ENCODE results near the gene GLMN. TPM values are rescaled to one million over a fixed set of nuclear protein-coding genes. Genes with fewer than 3 reads are reported as not detected.

The GLMN gene
- total RNA-seq, 1 donor from 2014 or later, result 29.7 TPM

GRCh38 chr1:92323473-92324453, 25.0 kb upstream of the GLMN start:
- Mint-ChIP-seq H3K27me3 (ENCODE audit: insufficient read depth) (no peaks in the 10 kb centered on the region), H3K36me3 (ENCODE audit: low read depth) (peaks cover 60% of the 10 kb centered on the region), H3K9me3 (peaks cover 30% of the 10 kb centered on the region), H3K27ac (peak overlapping the region; percentile 85), H3K4me1 (ENCODE audit: low read depth) (peaks cover 47% of the 10 kb centered on the region), H3K4me3 (peak overlapping the region; percentile 76)
- DNase-seq (ENCODE audit: low spot score), result no peak
- intact Hi-C loops (cut with micrococcal nuclease), result loop anchor here (1.0 kb wide), 1 partner anchor 7 kb away; no protein-coding TSS in a partner anchor

- no peak for DNase-seq (ENCODE audit: low spot score)
- Mint-ChIP-seq H3K27me3 (ENCODE audit: insufficient read depth) (no peaks in the 10 kb centered on the region), H3K27ac (peak overlapping the region; percentile 91), H3K9me3 (peaks cover 9% of the 10 kb centered on the region), H3K36me3 (ENCODE audit: low read depth) (peaks cover 31% of the 10 kb centered on the region), H3K4me3 (peak overlapping the region; percentile 66), H3K4me1 (ENCODE audit: low read depth) (peaks cover 68% of the 10 kb centered on the region)
- intact Hi-C loops (cut with micrococcal nuclease), result loop anchor here (2.0 to 10.0 kb wide), 3 partner anchors 15 to 647 kb away; partner anchors contain the start of genes DIPK1A and RPL5
These were observed 19.2 kb upstream of the GLMN start for GRCh38 chr1:92317836-92318493.

- Mint-ChIP-seq H3K4me1 (ENCODE audit: low read depth) (peaks cover 75% of the 10 kb centered on the region), H3K4me3 (peak overlapping the region; percentile 57), H3K36me3 (ENCODE audit: low read depth) (peaks cover 37% of the 10 kb centered on the region), H3K27ac (peak overlapping the region; percentile 82), H3K9me3 (peaks cover 9% of the 10 kb centered on the region), H3K27me3 (ENCODE audit: insufficient read depth) (no peaks in the 10 kb centered on the region)
- intact Hi-C loops (cut with micrococcal nuclease), result loop anchor here (1.0 to 10.0 kb wide), 8 partner anchors 8 to 649 kb away; partner anchors contain the start of genes DIPK1A and RPL5
- peak; percentile 59 for DNase-seq (ENCODE audit: low spot score)
These were observed 17.2 kb upstream of the GLMN start for GRCh38 chr1:92315766-92316599.

- intact Hi-C loops (cut with micrococcal nuclease), result loop anchor here (1.0 to 10.0 kb wide), 3 partner anchors 16 to 651 kb away; partner anchors contain the start of genes DIPK1A and GLMN
- DNase-seq (ENCODE audit: low spot score), result no peak
- H3K36me3 Mint-ChIP-seq (ENCODE audit: low read depth), result peaks cover 38% of the 10 kb centered on the region
- H3K27ac Mint-ChIP-seq, result peak overlapping the region; percentile 87
- H3K27me3 Mint-ChIP-seq (ENCODE audit: insufficient read depth), result no peaks in the 10 kb centered on the region
- H3K9me3 Mint-ChIP-seq, result peaks cover 9% of the 10 kb centered on the region
- H3K4me1 Mint-ChIP-seq (ENCODE audit: low read depth), result peaks cover 76% of the 10 kb centered on the region
- H3K4me3 Mint-ChIP-seq, result peak overlapping the region; percentile 60
These were observed 15.2 kb upstream of the GLMN start for GRCh38 chr1:92314024-92314423.

GRCh38 chr1:92310185-92310597, 11.4 kb upstream of the GLMN start:
- Mint-ChIP-seq H3K4me3 (no peak overlapping the region), H3K9me3 (peaks cover 9% of the 10 kb centered on the region), H3K27me3 (ENCODE audit: insufficient read depth) (no peaks in the 10 kb centered on the region), H3K4me1 (ENCODE audit: low read depth) (peaks cover 42% of the 10 kb centered on the region), H3K27ac (no peak overlapping the region), H3K36me3 (ENCODE audit: low read depth) (peaks cover 41% of the 10 kb centered on the region)
- intact Hi-C loops (cut with micrococcal nuclease), result loop anchor here (1.0 to 10.0 kb wide), 6 partner anchors 11 to 655 kb away; partner anchors contain the start of genes DIPK1A and RPAP2
- no peak for DNase-seq (ENCODE audit: low spot score)

GRCh38 chr1:92307980-92308379, 9.2 kb upstream of the GLMN start:
- H3K4me1 Mint-ChIP-seq (ENCODE audit: low read depth), result peaks cover 27% of the 10 kb centered on the region
- intact Hi-C loops (cut with micrococcal nuclease), result no loop called here

GRCh38 chr1:92306020-92306419, 7.2 kb upstream of the GLMN start:
- intact Hi-C loops (cut with micrococcal nuclease), result no loop called here
- Mint-ChIP-seq H3K27me3 (ENCODE audit: insufficient read depth) (no peaks in the 10 kb centered on the region), H3K9me3 (no peaks in the 10 kb centered on the region), H3K4me1 (ENCODE audit: low read depth) (peaks cover 15% of the 10 kb centered on the region), H3K27ac (no peak overlapping the region), H3K4me3 (no peak overlapping the region), H3K36me3 (ENCODE audit: low read depth) (peaks cover 30% of the 10 kb centered on the region)
- DNase-seq (ENCODE audit: low spot score), result no peak

More at GRCh38 chr1:92307980-92308379, 9.2 kb upstream of the GLMN start:
- no peak for DNase-seq (ENCODE audit: low spot score)
- no peaks in the 10 kb centered on the region for H3K27me3 Mint-ChIP-seq (ENCODE audit: insufficient read depth)
- no peak overlapping the region for H3K27ac Mint-ChIP-seq
- H3K9me3 Mint-ChIP-seq, result no peaks in the 10 kb centered on the region
- peaks cover 38% of the 10 kb centered on the region for H3K36me3 Mint-ChIP-seq (ENCODE audit: low read depth)
- H3K4me3 Mint-ChIP-seq, result no peak overlapping the region

- no peaks in the 10 kb centered on the region for H3K27me3 Mint-ChIP-seq (ENCODE audit: insufficient read depth)
- no peak overlapping the region for H3K4me3 Mint-ChIP-seq
- H3K36me3 Mint-ChIP-seq (ENCODE audit: low read depth), result peaks cover 26% of the 10 kb centered on the region
- peaks cover 37% of the 10 kb centered on the region for H3K4me1 Mint-ChIP-seq (ENCODE audit: low read depth)
- intact Hi-C loops (cut with micrococcal nuclease), result no loop called here
- H3K9me3 Mint-ChIP-seq, result no peaks in the 10 kb centered on the region
- no peak overlapping the region for H3K27ac Mint-ChIP-seq
- no peak for DNase-seq (ENCODE audit: low spot score)
These were observed 2.2 kb upstream of the GLMN start for GRCh38 chr1:92301021-92301420.

GRCh38 chr1:92299477-92300150, 827 bp upstream of the GLMN start:
- Mint-ChIP-seq H3K27ac (peak overlapping the region; percentile 99), H3K36me3 (ENCODE audit: low read depth) (peaks cover 25% of the 10 kb centered on the region), H3K27me3 (ENCODE audit: insufficient read depth) (no peaks in the 10 kb centered on the region), H3K9me3 (no peaks in the 10 kb centered on the region), H3K4me3 (peak overlapping the region; percentile 97), H3K4me1 (ENCODE audit: low read depth) (peaks cover 42% of the 10 kb centered on the region)
- intact Hi-C loops (cut with micrococcal nuclease), result loop anchor here (1.0 to 5.0 kb wide), 5 partner anchors 11 to 1277 kb away; partner anchors contain the start of genes MTF2 and ZNF644
- DNase-seq (ENCODE audit: low spot score), result no peak

- Mint-ChIP-seq H3K4me1 (ENCODE audit: low read depth) (peaks cover 44% of the 10 kb centered on the region), H3K36me3 (ENCODE audit: low read depth) (peaks cover 28% of the 10 kb centered on the region), H3K9me3 (no peaks in the 10 kb centered on the region), H3K27me3 (ENCODE audit: insufficient read depth) (no peaks in the 10 kb centered on the region), H3K4me3 (peak overlapping the region; percentile 97), H3K27ac (peak overlapping the region; percentile 99)
- intact Hi-C loops (cut with micrococcal nuclease), result loop anchor here (1.0 to 5.0 kb wide), 7 partner anchors 16 to 1276 kb away; partner anchors contain the start of genes BTBD8, MTF2 and ZNF644
- DNase-seq (ENCODE audit: low spot score), result no peak
These were observed 594 bp downstream of the GLMN start for GRCh38 chr1:92298213-92298572.

- Mint-ChIP-seq H3K27me3 (ENCODE audit: insufficient read depth) (no peaks in the 10 kb centered on the region), H3K36me3 (ENCODE audit: low read depth) (peaks cover 41% of the 10 kb centered on the region), H3K27ac (no peak overlapping the region), H3K4me3 (no peak overlapping the region), H3K9me3 (no peaks in the 10 kb centered on the region), H3K4me1 (ENCODE audit: low read depth) (peaks cover 35% of the 10 kb centered on the region)
- intact Hi-C loops (cut with micrococcal nuclease), result loop anchor here (1.0 to 5.0 kb wide), 2 partner anchors 294 to 789 kb away; partner anchors contain the start of gene CDC7
- no peak for DNase-seq (ENCODE audit: low spot score)
These were observed 7.3 kb downstream of the GLMN start for GRCh38 chr1:92291372-92291999.

All from activated T-helper 1 cell treated with anti-CD3 and anti-CD28 coated beads, Interleukin-12 subunit alpha, Interleukin-12 subunit beta, Interleukin-2, Interleukin-4 antibody, amounts not matched to agents 30 ng/mL and 10 ng/mL and 1 ng/mL, durations not matched to agents 14 hours and 24 hours and 36 hours (primary cell).